ENCODE measurements around the gene AK1.

DNA sequence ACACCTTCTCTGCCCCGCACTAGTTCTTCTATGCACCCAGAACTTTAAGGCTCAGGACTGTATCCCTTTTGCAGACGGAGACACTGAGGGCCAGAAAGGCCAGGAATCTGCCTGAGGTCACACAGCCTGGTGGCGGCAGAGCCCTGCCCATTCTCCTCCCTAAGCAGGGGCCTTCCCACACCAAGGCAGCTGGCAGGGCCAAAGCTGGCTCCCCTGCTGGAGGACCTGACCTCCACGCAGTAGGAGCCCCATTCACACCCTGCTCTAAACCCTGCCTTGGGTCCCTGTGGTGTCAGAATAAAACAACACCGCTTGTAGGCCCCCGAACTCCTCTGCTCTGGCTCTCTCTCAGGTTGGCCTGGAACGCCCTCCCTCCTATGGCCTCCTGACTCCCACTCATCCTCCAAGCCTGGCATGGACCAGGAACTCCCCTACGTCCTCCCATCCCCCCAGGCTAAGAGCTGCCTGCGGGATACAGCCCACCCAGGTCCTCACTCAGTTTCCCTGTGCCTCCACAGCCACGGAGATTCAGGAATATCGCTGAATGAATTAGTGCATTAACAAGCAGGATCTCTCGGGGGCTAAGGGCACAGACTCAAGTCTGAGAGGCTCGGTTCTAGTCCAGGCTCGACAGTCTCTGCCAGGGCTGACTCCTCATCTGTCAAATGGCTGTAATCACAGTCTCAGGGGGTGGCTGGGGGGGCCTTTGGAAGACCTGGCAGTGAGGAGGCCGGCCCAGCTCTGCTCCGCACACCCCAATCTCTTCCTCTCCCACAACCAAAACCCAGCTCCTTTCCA, 19.1 kb upstream of the AK1 start:
- TF ChIP-seq, protein P1, sequence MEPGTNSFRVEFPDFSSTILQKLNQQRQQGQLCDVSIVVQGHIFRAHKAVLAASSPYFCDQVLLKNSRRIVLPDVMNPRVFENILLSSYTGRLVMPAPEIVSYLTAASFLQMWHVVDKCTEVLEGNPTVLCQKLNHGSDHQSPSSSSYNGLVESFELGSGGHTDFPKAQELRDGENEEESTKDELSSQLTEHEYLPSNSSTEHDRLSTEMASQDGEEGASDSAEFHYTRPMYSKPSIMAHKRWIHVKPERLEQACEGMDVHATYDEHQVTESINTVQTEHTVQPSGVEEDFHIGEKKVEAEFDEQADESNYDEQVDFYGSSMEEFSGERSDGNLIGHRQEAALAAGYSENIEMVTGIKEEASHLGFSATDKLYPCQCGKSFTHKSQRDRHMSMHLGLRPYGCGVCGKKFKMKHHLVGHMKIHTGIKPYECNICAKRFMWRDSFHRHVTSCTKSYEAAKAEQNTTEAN (CRISPR knock-in tag; conservative IDR thresholded peaks at IDR 0.05) = no peak
- TF ChIP-seq ZNF431 (CRISPR knock-in tag; IDR thresholded peaks at IDR 0.05; ENCODE audit: borderline replicate concordance, low read depth) (no peak), FOXK2 (IDR thresholded peaks at IDR 0.05) (no peak), NRL (CRISPR knock-in tag; IDR thresholded peaks at IDR 0.05; ENCODE audit: borderline replicate concordance) (no peak), SOX6 (IDR thresholded peaks at IDR 0.05) (no peak), SOX6 (CRISPR knock-in tag; IDR thresholded peaks at IDR 0.05) (no peak), GABPA (IDR thresholded peaks at IDR 0.05; ENCODE audit: low read depth, low read length) (no peak), GABPA (CRISPR knock-in tag; IDR thresholded peaks at IDR 0.05; ENCODE audit: low read depth) (no peak), PAWR (CRISPR knock-in tag; IDR thresholded peaks at IDR 0.05; ENCODE audit: borderline replicate concordance) (no peak), NFIC (IDR thresholded peaks at IDR 0.05; ENCODE audit: low read length) (no peak), SIN3A (IDR thresholded peaks at IDR 0.05; ENCODE audit: borderline replicate concordance, low read depth, low read length) (no peak)
- TF ChIP-seq, protein P2, sequence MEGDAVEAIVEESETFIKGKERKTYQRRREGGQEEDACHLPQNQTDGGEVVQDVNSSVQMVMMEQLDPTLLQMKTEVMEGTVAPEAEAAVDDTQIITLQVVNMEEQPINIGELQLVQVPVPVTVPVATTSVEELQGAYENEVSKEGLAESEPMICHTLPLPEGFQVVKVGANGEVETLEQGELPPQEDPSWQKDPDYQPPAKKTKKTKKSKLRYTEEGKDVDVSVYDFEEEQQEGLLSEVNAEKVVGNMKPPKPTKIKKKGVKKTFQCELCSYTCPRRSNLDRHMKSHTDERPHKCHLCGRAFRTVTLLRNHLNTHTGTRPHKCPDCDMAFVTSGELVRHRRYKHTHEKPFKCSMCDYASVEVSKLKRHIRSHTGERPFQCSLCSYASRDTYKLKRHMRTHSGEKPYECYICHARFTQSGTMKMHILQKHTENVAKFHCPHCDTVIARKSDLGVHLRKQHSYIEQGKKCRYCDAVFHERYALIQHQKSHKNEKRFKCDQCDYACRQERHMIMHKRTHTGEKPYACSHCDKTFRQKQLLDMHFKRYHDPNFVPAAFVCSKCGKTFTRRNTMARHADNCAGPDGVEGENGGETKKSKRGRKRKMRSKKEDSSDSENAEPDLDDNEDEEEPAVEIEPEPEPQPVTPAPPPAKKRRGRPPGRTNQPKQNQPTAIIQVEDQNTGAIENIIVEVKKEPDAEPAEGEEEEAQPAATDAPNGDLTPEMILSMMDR (CRISPR knock-in tag; IDR thresholded peaks at IDR 0.05) = no peak
- TF ChIP-seq, protein P3, sequence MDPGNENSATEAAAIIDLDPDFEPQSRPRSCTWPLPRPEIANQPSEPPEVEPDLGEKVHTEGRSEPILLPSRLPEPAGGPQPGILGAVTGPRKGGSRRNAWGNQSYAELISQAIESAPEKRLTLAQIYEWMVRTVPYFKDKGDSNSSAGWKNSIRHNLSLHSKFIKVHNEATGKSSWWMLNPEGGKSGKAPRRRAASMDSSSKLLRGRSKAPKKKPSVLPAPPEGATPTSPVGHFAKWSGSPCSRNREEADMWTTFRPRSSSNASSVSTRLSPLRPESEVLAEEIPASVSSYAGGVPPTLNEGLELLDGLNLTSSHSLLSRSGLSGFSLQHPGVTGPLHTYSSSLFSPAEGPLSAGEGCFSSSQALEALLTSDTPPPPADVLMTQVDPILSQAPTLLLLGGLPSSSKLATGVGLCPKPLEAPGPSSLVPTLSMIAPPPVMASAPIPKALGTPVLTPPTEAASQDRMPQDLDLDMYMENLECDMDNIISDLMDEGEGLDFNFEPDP (CRISPR knock-in tag; conservative IDR thresholded peaks at IDR 0.05) = no peak
- TF ChIP-seq, protein P4, sequence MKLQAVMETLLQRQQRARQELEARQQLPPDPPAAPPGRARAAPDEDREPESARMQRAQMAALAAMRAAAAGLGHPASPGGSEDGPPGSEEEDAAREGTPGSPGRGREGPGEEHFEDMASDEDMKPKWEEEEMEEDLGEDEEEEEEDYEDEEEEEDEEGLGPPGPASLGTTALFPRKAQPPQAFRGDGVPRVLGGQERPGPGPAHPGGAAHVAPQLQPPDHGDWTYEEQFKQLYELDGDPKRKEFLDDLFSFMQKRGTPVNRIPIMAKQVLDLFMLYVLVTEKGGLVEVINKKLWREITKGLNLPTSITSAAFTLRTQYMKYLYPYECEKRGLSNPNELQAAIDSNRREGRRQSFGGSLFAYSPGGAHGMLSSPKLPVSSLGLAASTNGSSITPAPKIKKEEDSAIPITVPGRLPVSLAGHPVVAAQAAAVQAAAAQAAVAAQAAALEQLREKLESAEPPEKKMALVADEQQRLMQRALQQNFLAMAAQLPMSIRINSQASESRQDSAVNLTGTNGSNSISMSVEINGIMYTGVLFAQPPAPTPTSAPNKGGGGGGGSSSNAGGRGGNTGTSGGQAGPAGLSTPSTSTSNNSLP (IDR thresholded peaks at IDR 0.05; ENCODE audit: low read depth, low read length) = no peak

Measured in HepG2 (cell line).